K562 (cell line): ENCODE data around the gene MAN1B1.

ENCODE experiments used
- CHCHD3 ChIP-seq: fragments of 250-450 bp; sonication (Bioruptor Pico); IDR thresholded peaks from 2 replicates; pipeline ENCODE4 v2.1.2; 2022; ENCODE audit warnings: mild to moderate bottlenecking
- MEF2A ChIP-seq: IDR thresholded peaks from 2 replicates; pipeline ENCODE4 v1.6.1; 2011; ENCODE audit warnings: low read depth, mild to moderate bottlenecking, low read length, moderate library complexity; ENCODE audit not compliant: control insufficient read depth
- NCOA6 ChIP-seq: fragments of 450-650 bp; IDR thresholded peaks from 2 replicates; pipeline ENCODE4 v1.6.1; 2017; ENCODE audit warnings: mild to moderate bottlenecking
- NFXL1 ChIP-seq: fragments of 450-650 bp; formaldehyde crosslinking; IDR thresholded peaks from 2 replicates; pipeline ENCODE4 v1.4.0; 2021; ENCODE audit warnings: mild to moderate bottlenecking
- RCOR1 ChIP-seq, 2 experiments: IDR thresholded peaks; 2 replicates each; pipeline ENCODE4 v1.6.1; 2012; ENCODE audit warnings: low read depth in 2 of 2, low read length in 2 of 2, borderline replicate concordance in 1 of 2, improper control_type of control experiment in 1 of 2
- RNF2 ChIP-seq: sonication (generic); IDR thresholded peaks from 2 replicates; pipeline ENCODE4 v1.6.1; 2016
- STAG1 ChIP-seq: sonication (generic); formaldehyde crosslinking; IDR thresholded peaks from 2 replicates; pipeline ENCODE4 v1.5.0; 2020; ENCODE audit warnings: missing genetic modification reagents, borderline replicate concordance
- TARDBP ChIP-seq: fragments of 450-650 bp; IDR thresholded peaks from 2 replicates; pipeline ENCODE4 v1.6.1; 2016
- TOE1 ChIP-seq, 2 experiments: fragments of 450-650 bp in 1 of 2; sonication (generic) in 1 of 2; formaldehyde crosslinking in 1 of 2; IDR thresholded peaks; 2 replicates each; pipeline versions ENCODE4 v1.7.1 to v1.8.0; 2016 to 2022; ENCODE audit warnings: borderline replicate concordance in 2 of 2, mild to moderate bottlenecking in 2 of 2, antibody characterized with exemption in 1 of 2, inconsistent platforms in 1 of 2, low read depth in 1 of 2, missing genetic modification reagents in 1 of 2, moderate library complexity in 1 of 2
- TF ChIP-seq, protein P1 (sequence below): sonication (generic); formaldehyde crosslinking; IDR thresholded peaks from 2 replicates; pipeline ENCODE4 v1.8.1; 2022; ENCODE audit warnings: missing genetic modification reagents
- TF ChIP-seq, protein P2 (sequence below): fragments of 250-450 bp; sonication (Bioruptor Pico); IDR thresholded peaks from 2 replicates; pipeline ENCODE4 v1.5.1; 2021; ENCODE audit warnings: mild to moderate bottlenecking

DNA sequence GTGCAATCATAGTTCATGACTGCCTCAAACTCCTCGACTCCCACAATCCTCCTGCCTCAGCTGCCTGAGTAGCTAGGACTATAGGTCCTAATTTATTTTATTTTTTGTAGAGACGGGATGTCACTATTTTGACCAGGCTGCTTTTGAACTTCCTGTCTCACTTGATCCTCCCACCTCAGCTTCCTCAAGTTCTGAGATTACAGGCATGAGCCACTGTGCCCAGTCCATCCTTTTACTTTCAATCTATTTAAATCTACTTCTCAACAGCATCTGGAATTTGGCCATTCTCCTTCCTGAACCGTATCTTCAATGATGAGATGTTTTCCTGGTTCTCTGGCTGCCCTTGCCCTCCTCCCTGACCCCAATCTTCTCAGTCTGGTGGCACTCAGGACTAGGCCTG, 40.0 kb downstream of the MAN1B1 start:
- TF ChIP-seq TARDBP (no peak), CHCHD3 (no peak), MEF2A (no peak), STAG1 (CRISPR knock-in tag) (no peak), RNF2 (no peak), TOE1 (IDR thresholded peaks at IDR 0.05; ENCODE audit: borderline replicate concordance) (no peak), TOE1 (CRISPR knock-in tag; IDR thresholded peaks at IDR 0.05; ENCODE audit: borderline replicate concordance, low read depth) (no peak), NFXL1 (CRISPR knock-in tag) (no peak), NCOA6 (no peak), RCOR1 (IDR thresholded peaks at IDR 0.05; ENCODE audit: borderline replicate concordance in 1 of 2, low read depth in 2 of 2, low read length in 2 of 2) (no peak)
- TF ChIP-seq, protein P1, sequence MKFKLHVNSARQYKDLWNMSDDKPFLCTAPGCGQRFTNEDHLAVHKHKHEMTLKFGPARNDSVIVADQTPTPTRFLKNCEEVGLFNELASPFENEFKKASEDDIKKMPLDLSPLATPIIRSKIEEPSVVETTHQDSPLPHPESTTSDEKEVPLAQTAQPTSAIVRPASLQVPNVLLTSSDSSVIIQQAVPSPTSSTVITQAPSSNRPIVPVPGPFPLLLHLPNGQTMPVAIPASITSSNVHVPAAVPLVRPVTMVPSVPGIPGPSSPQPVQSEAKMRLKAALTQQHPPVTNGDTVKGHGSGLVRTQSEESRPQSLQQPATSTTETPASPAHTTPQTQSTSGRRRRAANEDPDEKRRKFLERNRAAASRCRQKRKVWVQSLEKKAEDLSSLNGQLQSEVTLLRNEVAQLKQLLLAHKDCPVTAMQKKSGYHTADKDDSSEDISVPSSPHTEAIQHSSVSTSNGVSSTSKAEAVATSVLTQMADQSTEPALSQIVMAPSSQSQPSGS (CRISPR knock-in tag), result no peak
- TF ChIP-seq, protein P2, sequence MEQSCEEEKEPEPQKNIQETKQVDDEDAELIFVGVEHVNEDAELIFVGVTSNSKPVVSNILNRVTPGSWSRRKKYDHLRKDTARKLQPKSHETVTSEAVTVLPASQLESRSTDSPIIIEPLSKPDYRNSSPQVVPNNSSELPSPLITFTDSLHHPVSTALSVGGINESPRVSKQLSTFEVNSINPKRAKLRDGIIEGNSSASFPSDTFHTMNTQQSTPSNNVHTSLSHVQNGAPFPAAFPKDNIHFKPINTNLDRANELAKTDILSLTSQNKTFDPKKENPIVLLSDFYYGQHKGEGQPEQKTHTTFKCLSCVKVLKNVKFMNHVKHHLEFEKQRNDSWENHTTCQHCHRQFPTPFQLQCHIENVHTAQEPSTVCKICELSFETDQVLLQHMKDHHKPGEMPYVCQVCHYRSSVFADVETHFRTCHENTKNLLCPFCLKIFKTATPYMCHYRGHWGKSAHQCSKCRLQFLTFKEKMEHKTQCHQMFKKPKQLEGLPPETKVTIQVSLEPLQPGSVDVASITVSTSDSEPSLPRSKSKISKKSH (CRISPR knock-in tag), result no peak
